Activated T-cell treated with anti-CD3 and anti-CD28 coated beads, Interleukin-2, amount 50 U/mL, for 48 hours (primary cell): ENCODE data around the gene SPOPL.
"Not testable (repeated sequence)": the region's sequence is repeated elsewhere in the genome, so short reads cannot be mapped to it uniquely, and the experiment has no call there.

Experiments used
- DNase-seq, 2 experiments: peaks; one replicate each; pipeline ENCODE4 v3.0.0-alpha.2; 2020

SPOPL gene

GRCh38 chr2:138501425-138502254 is at the start of gene SPOPL:
SPOPL (plus strand) TSS chr2:138501770; CDS start chr2:138550217, 48,447 bp downstream.
- peak; percentile 82 to 90 for DNase-seq

GRCh38 chr2:138452324-138452723 is 49.2 kb upstream of the SPOPL start:
- DNase-seq = no peak

- no peak for DNase-seq
Observed at GRCh38 chr2:138453815-138454214, 47.8 kb upstream of the SPOPL start.

- DNase-seq = no peak
Observed at GRCh38 chr2:138454761-138455160, 46.8 kb upstream of the SPOPL start.

GRCh38 chr2:138455275-138455674 is 46.3 kb upstream of the SPOPL start:
- DNase-seq = no peak

GRCh38 chr2:138455691-138456090 is 45.9 kb upstream of the SPOPL start:
- DNase-seq = no peak

GRCh38 chr2:138462689-138463088 is 38.9 kb upstream of the SPOPL start:
- not testable (repeated sequence) for DNase-seq

- DNase-seq = no peak
Observed at GRCh38 chr2:138468617-138469016, 33.0 kb upstream of the SPOPL start.

- DNase-seq = no peak
Observed at GRCh38 chr2:138469411-138469810, 32.2 kb upstream of the SPOPL start.

- no peak for DNase-seq
Observed at GRCh38 chr2:138470941-138471340, 30.6 kb upstream of the SPOPL start.

GRCh38 chr2:138474100-138474825 is 27.3 kb upstream of the SPOPL start:
- DNase-seq = no peak

- no peak for DNase-seq
Observed at GRCh38 chr2:138475277-138475776, 26.2 kb upstream of the SPOPL start.

GRCh38 chr2:138476186-138476585 is 25.4 kb upstream of the SPOPL start:
- DNase-seq = no peak

GRCh38 chr2:138476940-138477339 is 24.6 kb upstream of the SPOPL start:
- no peak for DNase-seq

GRCh38 chr2:138482796-138483195 is 18.8 kb upstream of the SPOPL start:
- not testable (repeated sequence) for DNase-seq

- no peak for DNase-seq
Observed at GRCh38 chr2:138485019-138485418, 16.6 kb upstream of the SPOPL start.

GRCh38 chr2:138486363-138487198 is 15.0 kb upstream of the SPOPL start:
- no peak for DNase-seq

GRCh38 chr2:138490673-138491494 is 10.7 kb upstream of the SPOPL start:
- no peak for DNase-seq

GRCh38 chr2:138491495-138491862 is 10.1 kb upstream of the SPOPL start:
- DNase-seq = no peak

- DNase-seq = no peak
Observed at GRCh38 chr2:138492160-138492559, 9.4 kb upstream of the SPOPL start.

- no peak for DNase-seq
Observed at GRCh38 chr2:138493334-138493733, 8.2 kb upstream of the SPOPL start.
